NB4 (cell line): Measurements from ENCODE around the gene DNMT3A.

Experiments
- POLR2A ChIP-seq: IDR thresholded peaks from 2 replicates; pipeline ENCODE4 v1.6.1; 2011; ENCODE audit warnings: mild to moderate bottlenecking; ENCODE audit not compliant: insufficient read length; ENCODE audit errors: extremely low read depth
- TF ChIP-seq, protein P1 (sequence below): IDR thresholded peaks from one replicate; pipeline ENCODE4 v1.5.1; 2012; ENCODE audit warnings: low read depth, low read length

- TF ChIP-seq, protein P1, sequence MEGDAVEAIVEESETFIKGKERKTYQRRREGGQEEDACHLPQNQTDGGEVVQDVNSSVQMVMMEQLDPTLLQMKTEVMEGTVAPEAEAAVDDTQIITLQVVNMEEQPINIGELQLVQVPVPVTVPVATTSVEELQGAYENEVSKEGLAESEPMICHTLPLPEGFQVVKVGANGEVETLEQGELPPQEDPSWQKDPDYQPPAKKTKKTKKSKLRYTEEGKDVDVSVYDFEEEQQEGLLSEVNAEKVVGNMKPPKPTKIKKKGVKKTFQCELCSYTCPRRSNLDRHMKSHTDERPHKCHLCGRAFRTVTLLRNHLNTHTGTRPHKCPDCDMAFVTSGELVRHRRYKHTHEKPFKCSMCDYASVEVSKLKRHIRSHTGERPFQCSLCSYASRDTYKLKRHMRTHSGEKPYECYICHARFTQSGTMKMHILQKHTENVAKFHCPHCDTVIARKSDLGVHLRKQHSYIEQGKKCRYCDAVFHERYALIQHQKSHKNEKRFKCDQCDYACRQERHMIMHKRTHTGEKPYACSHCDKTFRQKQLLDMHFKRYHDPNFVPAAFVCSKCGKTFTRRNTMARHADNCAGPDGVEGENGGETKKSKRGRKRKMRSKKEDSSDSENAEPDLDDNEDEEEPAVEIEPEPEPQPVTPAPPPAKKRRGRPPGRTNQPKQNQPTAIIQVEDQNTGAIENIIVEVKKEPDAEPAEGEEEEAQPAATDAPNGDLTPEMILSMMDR: no peak
- TF ChIP-seq POLR2A: no peak
Measured at GRCh38 chr2:25388491-25388890, 46.8 kb upstream of the DNMT3A start.
